HG03103 (cell line): Measurements from ENCODE around the gene SSC5D.

Experiments
- ATAC-seq: cut with Tn5 transposase; IDR thresholded peaks from one replicate; pipeline ENCODE4 v1.9.1; 2021; ENCODE audit warnings: low read depth; ENCODE audit not compliant: unreplicated experiment

The SSC5D gene

DNA sequence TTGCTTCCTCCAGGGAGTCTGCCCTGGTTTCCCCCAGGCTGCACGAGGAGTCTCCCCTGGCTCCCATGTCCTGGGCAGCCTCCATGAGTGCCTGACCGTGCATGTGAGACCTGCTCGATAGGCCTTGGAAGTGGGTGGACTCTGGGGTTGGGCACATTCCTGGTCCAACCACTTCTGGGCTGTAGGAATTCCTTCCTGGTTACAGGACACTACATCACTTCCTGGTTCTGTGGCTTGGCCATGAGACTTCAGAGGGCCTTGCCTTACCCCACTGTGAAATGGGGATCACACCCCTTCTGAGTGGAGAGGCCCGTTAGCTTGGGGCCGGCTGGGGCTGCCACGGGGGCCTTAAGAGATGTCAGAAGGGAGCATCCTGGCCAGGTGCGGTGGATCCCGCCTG lies 15.8 kb upstream of the SSC5D start:
- no peak for ATAC-seq

DNA sequence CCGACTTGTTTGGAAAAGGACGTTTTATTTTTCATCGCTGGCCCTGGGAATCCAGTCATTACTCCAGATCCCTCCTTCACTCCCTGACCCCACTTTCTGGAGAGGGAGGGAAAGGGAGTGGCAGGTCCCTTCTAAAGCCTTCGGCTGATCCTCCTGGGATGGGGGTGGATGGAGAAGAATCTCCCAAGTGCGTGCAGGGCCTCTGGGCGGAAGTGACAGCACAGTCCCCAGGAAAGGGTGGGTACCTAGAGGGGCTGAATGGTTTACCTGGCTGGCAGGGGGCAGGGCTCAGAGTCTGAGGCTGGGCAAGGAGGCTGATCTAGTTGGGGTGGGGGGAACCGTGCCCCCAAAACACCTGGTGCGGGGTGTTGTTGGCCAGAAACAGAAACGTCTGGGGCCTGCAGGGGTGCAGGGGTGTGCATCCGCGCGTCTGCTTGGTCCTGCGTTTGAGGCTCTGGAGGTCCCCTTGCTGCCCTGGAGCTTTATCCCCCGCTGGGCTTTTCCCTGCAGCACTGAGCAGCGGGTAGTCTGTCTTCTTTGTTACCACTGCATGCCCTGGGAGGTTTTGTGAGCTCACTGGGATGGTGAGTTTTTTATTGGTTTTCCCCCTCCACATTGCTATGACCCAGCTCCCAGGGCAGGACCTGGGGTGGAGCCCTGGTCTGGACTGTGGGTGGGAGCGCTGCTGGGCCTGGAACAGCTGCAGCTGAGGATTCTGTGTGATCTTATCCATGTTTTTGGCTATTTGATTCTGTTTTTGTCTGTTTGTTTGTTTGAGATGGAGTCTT lies 14.8 kb upstream of the SSC5D start:
- no peak for ATAC-seq

DNA sequence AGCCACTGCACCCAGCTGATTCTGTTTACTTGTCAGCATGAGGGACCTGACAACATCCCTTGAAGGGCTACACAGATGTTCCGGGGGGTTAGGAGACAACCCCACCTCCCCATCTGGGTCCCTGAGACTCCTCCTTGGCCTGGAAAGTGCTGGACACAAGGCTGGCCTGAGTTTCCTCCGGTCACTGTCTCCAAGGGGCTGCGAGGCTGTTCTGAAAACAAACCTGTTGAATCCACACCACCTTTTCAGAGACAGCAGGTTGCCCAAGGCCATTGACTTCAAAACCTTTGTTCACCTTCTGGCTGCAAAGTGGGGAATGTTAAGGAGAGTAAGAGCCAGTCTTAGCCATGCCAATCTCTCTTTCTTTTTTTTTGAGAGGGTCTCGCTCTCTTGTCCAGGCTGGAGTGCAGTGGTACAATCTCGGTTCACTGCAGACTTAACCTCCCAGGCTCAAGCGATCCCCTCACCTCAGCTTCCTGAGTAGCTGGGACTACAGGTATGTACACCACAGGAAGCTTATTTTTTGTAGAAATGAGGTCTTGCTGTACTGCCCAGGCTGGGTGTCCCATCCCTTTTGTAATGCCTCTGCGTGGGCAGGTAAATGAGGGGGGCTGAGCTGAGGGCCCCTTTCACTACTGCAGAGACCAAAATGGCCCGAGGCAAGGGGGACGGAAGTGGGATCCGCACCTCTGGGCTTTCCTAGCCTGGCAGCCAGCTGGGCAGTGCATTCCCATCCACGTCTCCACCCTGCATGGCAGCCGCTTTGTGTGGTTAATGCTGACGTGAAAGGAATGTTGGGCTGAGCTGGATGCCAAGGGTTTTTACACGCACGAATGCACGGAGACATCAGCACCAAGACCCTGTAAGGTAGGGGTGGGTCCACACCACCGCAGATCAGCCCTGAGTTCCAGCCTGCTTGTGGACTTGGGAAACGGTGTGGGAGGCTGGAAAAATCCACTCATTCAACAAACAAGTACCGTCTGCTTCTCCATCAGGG lies 13.7 kb upstream of the SSC5D start:
- ATAC-seq: no peak

DNA sequence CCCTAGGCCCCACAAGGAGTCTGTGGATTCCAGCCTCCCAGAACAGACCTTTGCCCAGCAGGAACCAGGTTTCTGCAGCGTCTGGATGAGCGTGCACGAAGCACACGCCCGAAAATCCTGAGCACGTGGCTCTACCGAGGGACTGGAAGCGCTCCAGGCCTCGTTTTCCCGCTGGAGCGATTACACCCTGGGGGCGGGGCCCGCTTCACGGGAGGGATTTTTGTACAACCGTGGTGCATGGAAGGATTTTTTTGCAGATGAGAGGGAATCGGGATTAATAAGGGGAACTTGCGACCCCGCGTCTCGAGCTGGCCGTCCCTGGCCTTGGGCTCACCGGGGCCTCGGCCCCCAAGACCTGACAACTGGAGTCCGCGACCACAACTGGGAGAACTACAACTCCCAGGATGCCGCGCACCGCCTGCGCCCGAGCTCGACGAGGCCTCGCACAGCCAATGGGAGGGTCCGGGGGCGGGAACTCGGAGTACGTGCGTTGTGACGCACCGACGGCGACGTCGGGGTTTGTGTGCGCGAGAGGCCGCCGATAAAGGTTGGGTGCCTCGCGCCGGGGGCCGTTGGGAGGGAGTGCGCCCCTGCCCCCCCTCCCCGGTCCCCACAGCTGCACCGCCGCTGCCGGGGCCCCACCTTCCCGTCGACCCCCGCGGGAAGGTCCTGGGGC lies 12.0 kb upstream of the SSC5D start, which contains the start of gene ZNF628:
Gene ZNF628 (plus strand): TSS at position 518 of the 676 bp plus-strand sequence. CDS start 3,294 bp downstream, outside the sequence.
- peak; percentile 91 for ATAC-seq

DNA sequence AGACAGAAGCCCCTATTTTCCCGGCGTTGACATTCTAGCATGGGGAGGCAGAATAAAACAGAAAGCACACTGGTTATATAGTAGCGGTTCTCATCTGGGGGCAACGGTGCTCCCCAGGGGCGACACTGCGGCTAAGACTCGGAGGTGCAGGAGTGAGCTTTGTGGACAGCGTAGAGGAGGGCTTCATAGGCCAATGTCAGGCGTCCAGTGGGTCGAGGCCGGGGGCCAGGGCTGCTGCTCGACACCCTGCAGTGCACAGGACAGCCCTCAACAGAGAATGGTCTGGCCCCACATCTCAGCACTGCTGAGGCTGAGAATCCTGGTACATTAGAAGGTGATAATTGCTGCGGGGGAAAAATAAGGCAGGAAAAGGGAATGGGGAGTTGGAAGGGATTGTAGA lies 10.3 kb upstream of the SSC5D start:
- no peak for ATAC-seq

DNA sequence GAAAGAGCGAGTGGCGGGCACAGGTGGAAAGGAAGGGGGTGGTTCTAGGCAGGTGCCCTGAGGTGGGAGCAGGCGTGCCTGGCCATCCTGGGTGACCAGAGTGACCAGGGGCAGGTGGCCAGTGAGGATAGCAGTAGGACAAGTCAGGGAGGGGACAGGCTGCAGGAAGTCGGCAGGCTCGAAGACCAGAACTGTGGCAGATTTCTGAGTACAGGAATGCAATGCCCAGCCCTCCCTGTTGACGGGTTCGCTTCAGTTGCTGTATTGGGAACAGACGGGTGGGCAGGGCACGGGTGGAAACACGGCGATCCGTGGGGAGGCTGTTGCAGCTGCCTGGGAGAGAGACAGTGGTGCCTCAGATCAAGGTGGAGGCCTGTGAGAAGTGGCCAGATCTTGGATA lies 9.9 kb upstream of the SSC5D start:
- no peak for ATAC-seq

DNA sequence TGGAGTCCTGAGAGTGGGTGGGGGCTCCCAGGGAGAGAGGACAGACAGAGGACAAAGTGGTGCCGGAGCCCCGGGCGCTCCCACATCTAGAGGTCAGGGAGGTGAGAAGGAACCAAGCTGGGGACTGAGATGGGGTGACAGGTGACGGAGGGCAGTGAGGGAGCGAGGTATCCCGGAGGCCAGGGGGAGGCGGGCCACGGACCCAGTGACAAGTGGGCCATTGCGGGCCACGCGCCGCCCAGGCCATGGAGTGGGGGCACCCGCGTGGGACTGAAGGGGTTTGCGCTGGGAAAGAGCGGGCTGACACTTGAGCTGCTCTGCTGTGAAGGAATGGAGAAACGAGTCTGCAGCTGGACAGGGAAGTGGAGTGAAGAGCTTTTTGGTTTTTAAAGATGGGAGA lies 9.2 kb upstream of the SSC5D start:
- ATAC-seq: no peak

DNA sequence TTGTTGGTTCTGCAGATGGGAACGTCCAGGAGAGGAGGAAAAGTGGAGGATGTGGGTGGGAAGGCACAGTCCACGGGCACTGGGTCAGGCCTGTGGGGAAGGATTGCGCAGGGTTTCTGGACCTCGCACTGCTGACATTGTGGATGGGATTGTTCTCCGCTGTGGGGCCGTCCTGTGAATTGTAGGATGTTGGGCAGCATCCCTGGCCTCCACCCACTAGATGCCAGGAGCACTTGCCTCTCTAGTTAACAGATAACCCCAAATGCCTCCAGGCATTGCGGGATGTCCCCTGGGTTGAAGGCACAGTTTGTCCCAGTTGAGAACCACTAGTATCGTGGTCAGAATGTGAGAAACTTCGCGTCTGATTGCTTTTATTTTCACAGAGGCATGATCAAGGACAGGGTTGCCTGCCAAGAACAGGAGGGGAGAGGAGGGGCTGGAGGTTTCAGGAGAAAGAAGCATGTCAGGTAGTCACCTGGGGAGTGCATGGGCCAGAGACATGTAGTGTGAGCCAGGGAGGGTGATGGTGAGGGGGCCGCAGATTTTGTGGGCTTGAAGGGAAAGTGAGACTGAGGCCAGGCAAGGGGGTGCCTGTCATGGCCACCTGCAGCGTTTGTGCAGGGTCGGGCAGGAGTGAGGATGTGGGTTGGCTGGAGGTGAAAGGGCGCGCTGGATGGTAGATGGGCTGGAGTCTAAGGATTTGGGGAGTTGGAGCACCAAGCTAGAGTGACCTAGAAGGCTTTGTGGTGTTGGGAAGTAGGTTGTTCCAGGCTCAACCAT lies 8.6 kb upstream of the SSC5D start:
- no peak for ATAC-seq

DNA sequence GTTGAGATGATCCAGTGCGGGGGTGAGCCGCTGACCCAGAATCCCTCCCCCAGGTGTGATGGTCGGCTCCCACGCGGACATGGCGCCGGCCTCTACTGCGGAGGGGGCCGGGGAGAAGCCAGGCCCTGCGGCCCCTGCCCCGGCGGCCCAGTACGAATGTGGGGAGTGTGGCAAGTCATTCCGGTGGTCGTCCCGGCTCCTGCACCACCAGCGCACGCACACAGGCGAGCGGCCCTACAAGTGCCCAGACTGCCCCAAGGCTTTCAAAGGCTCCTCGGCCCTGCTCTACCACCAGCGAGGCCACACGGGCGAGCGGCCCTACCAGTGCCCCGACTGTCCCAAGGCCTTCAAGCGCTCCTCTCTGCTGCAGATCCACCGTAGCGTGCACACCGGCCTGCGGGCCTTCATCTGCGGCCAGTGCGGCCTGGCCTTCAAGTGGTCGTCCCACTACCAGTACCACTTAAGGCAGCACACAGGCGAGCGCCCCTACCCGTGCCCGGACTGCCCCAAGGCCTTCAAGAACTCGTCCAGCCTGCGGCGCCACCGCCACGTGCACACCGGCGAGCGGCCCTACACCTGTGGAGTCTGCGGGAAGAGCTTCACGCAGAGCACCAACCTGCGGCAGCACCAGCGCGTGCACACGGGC lies 7.0 kb upstream of the SSC5D start:
- ATAC-seq: no peak

DNA sequence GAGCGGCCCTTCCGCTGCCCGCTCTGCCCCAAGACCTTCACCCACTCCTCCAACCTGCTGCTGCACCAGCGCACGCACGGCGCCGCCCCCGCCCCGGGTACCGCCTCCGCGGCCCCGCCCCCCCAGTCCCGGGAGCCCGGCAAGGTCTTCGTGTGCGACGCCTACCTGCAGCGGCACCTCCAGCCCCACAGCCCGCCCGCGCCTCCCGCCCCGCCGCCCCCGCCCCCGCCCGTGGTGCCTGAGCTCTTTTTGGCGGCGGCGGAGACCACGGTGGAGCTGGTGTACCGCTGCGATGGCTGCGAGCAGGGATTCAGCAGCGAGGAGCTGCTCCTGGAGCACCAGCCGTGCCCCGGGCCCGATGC lies 6.5 kb upstream of the SSC5D start:
- no peak for ATAC-seq

DNA sequence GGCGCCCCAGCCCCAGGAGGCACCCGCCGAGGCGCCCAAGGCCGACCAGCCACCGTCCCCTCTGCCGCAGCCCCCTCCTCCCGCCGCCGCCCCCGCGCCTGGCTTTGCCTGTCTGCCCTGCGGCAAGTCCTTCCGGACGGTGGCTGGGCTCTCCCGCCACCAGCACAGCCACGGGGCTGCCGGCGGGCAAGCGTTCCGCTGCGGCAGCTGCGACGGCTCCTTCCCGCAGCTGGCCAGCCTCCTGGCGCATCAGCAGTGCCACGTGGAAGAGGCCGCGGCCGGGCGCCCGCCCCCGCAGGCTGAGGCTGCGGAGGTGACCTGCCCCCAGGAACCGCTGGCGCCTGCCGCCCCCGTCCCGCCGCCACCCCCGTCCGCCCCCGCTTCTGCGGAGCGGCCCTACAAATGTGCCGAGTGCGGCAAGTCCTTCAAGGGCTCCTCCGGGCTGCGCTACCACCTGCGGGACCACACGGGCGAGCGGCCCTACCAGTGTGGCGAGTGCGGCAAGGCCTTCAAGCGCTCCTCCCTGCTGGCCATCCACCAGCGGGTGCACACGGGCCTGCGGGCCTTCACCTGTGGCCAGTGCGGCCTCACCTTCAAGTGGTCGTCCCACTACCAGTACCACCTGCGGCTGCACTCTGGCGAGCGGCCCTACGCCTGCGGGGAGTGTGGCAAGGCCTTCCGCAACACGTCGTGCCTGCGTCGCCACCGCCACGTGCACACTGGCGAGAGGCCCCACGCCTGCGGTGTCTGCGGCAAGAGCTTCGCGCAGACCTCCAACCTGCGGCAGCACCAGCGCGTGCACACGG lies 5.9 kb upstream of the SSC5D start:
- no peak for ATAC-seq

DNA sequence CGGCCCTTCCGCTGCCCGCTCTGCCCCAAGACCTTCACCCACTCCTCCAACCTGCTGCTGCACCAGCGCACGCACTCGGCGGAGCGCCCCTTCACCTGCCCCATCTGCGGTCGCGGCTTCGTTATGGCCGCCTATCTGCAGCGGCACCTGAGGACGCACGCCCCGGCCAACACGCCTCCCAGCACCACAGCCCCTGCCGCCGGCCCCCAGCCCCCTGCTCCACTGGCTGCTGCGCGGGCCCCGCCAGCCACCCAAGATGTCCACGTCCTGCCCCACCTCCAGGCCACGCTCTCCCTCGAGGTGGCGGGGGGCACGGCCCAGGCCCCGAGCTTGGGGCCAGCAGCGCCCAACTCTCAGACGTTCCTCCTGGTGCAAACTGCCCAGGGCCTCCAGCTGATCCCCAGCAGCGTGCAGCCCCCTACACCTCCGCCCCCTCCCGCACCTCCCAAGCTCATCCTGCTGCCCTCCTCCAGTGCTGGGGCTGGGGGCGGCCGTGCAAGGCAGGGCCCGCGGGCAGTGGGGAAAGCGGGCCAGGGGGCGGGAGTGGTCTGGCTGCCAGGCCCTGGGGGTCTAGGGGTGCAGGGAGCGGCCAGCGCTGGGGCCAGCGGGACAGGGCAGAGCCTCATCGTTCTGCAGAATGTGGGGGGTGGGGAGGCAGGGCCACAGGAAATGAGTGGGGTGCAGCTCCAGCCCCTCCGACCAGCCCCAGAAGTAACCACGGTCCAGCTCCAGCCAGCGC lies 5.1 kb upstream of the SSC5D start:
- no peak for ATAC-seq

DNA sequence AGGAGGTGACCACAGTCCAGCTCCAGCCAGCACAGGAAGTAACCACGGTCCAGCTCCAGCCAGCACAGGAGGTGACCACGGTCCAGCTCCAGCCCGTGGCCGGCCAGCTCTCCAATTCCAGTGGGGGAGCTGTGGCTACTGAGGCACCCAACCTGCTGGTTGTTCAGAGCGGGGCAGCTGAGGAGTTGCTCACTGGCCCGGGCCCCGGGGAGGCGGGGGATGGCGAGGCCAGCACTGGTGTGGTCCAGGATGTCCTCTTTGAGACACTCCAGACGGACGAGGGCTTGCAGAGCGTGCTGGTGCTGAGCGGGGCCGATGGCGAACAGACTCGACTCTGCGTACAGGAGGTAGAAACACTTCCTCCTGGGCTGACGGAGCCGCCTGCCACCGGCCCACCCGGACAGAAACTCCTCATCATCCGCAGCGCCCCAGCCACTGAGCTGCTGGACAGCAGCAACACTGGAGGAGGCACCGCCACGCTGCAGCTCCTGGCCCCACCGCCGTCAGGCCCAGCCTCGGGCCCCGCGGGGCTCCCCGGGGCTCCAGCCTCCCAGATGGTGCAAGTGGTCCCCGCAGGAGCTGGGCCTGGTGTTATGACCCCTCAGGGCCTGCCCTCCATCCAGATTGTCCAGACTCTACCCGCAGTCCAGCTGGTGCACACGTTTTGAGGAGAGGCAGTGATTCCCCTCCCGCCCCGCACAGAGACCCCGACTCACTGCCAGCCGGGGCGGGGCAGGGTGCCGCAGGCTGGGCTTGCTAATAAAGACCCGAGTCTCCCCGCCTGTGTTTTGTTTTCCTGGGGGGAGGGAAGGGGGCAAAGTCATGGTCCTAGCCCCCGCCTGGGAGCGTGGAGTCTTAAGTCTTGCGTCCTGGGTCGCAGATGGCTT lies 4.3 kb upstream of the SSC5D start:
- ATAC-seq: no peak

DNA sequence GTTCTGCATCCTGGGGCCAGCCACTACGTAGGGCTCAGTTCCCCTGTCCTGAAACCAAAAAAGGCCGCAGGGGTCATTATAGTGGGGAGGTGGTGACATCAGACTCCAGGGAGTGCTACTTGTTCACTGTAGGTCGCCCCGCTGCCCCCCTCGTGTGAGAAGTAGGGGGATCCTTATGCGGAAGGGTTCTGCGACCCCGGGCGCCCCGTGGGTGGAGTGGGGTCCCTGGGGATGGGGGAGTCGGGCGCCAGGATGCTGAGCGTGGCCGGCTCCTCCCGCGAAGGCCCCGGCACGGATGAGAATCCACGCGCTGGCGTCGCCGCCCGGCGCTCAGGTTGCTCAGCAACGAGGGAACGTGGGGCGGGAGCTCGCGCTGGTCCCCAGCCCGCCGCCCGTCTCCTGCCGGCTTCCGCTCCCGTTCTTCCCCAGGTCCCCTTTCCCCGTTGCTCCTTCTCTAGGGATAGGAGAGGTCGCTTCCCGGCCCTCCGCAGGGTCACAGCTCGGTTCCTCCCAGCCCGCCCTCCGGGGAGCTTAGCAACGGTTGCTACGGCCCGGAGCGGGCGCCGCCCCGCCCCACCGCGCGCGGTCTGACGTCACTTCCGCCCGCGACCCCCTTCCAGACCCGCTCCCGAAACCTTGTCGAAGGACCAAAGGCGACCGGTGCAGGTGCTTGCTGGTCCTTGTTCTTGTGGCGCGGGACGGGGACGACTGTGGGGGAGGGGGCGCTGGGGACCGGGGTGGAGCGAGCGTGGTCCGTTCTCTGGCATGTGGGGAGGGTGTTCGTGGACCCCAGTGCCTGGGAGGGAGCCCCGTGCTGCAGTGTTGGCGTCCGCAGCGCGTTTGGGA lies 3.4 kb upstream of the SSC5D start, which contains the start of gene NAT14:
Gene NAT14 (plus strand): TSS at position 596 of the 846 bp plus-strand sequence. CDS start 521 bp downstream, outside the sequence.
- ATAC-seq: no peak

DNA sequence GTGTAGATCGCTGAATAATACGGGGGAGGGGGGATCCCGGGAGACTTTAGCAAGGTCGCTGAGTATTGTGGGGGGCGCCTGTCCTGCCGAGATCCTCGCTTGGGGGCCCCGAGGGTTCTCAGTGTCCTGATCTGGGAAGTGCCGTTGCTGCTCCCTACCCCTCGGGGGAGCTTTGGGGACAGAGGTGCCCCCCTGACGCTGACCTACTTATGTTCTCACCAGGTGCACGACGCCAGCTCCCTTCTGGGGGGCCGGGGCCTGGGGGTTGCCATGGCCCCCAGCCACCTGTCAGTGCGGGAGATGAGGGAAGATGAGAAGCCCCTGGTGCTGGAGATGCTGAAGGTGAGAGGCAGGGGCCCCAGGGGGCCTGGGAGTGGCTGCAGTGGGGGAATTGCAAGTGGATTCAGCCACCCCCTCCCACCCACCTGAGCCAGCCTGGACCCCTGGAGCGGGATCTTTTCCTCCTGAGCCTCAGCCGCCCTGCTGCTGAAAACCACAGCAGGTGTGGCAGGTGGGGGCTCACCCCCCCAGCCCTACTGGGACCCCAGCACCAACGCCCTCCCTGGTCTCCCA lies 2.7 kb upstream of the SSC5D start:
- no peak for ATAC-seq
